HepG2 (cell line): ENCODE measurements around the gene CNEP1R1. TPM values are rescaled to one million over a fixed set of nuclear protein-coding genes. Genes with fewer than 3 reads are reported as not detected.

Experiments
- GABPA ChIP-seq, 2 experiments: IDR thresholded peaks; 2 replicates each; pipeline ENCODE4 v1.6.1; 2011 to 2016; ENCODE audit warnings: low read depth in 2 of 2, low read length in 1 of 2, missing biosample characterization in 1 of 2, missing genetic modification characterization in 1 of 2
- HNF4G ChIP-seq, 2 experiments: sonication (generic) in 1 of 2; formaldehyde crosslinking in 1 of 2; IDR thresholded peaks; 2 replicates each; pipeline versions ENCODE4 v1.4.0 to v1.6.1; 2011 to 2020; ENCODE audit warnings: borderline replicate concordance in 2 of 2, low read depth in 2 of 2, mild to moderate bottlenecking in 2 of 2, low read length in 1 of 2, missing genetic modification reagents in 1 of 2, moderate library complexity in 1 of 2
- HOXA3 ChIP-seq: sonication (generic); formaldehyde crosslinking; IDR thresholded peaks from 2 replicates; pipeline ENCODE4 v1.5.0; 2020; ENCODE audit warnings: missing genetic modification reagents
- SP4 ChIP-seq: sonication (generic); formaldehyde crosslinking; IDR thresholded peaks from 2 replicates; pipeline ENCODE4 v1.8.1; 2023; ENCODE audit warnings: mild to moderate bottlenecking, missing genetic modification reagents
- STAG1 ChIP-seq: sonication (generic); formaldehyde crosslinking; IDR thresholded peaks from 2 replicates; pipeline ENCODE4 v1.4.0; 2020; ENCODE audit warnings: missing genetic modification reagents
- ZBTB21 ChIP-seq: sonication (generic); formaldehyde crosslinking; IDR thresholded peaks from 2 replicates; pipeline ENCODE4 v1.4.0; 2020; ENCODE audit warnings: missing genetic modification reagents
- ZBTB8A ChIP-seq: sonication (generic); formaldehyde crosslinking; IDR thresholded peaks from 2 replicates; pipeline ENCODE4 v1.4.0; 2020; ENCODE audit warnings: mild to moderate bottlenecking, low read depth, missing genetic modification reagents, borderline replicate concordance
- ZFP36L2 ChIP-seq: sonication (generic); formaldehyde crosslinking; IDR thresholded peaks from 2 replicates; pipeline ENCODE4 v1.4.0; 2020; ENCODE audit warnings: missing genetic modification reagents
- polyA plus RNA-seq, 8 experiments: library from polyadenylated mRNA; depleted of rRNA in 3 of 8; stranded (reverse) in 7 of 8; unstranded in 1 of 8; fragments of >200 nt; fragmentation: Illumina TruSeq in 4 of 8; extraction: Trizol in 4 of 8; gene quantifications; 2 replicates each; pipeline versions ENCODE4 v1.2.1 to v1.2.3, GENCODE V29; 2011 to 2016; ENCODE audit warnings: low read depth in 4 of 8, missing spikeins in 1 of 8, mixed read lengths in 1 of 8; ENCODE audit not compliant: insufficient read depth in 1 of 8
- total RNA-seq, 5 experiments: library from RNA; depleted of rRNA; stranded (reverse); fragments of >200 nt; fragmentation: Illumina TruSeq; extraction: Trizol; gene quantifications; 2 replicates each; pipeline ENCODE4 v1.2.3, GENCODE V29; 2016; ENCODE audit warnings: low read depth in 1 of 5
- TF ChIP-seq, protein P1 (sequence below), 2 experiments: sonication (generic) in 1 of 2; formaldehyde crosslinking in 1 of 2; IDR thresholded peaks; 2 replicates each; pipeline versions ENCODE4 v1.6.1 to v1.9.0; 2014 to 2022; ENCODE audit warnings: antibody characterized with exemption in 1 of 2, borderline replicate concordance in 1 of 2, inconsistent platforms in 1 of 2, low read depth in 1 of 2, missing genetic modification reagents in 1 of 2
- TF ChIP-seq, protein P2 (sequence below): sonication (generic); formaldehyde crosslinking; IDR thresholded peaks from 2 replicates; pipeline ENCODE4 v1.8.0; 2022; ENCODE audit warnings: missing genetic modification reagents, mild to moderate bottlenecking, inconsistent platforms, borderline replicate concordance
- TF ChIP-seq, protein P3 (sequence below): sonication (generic); formaldehyde crosslinking; IDR thresholded peaks from 2 replicates; pipeline ENCODE4 v1.8.0; 2022; ENCODE audit warnings: mild to moderate bottlenecking, missing genetic modification reagents; ENCODE audit not compliant: insufficient replicate concordance
- TF ChIP-seq, protein P4 (sequence below): IDR thresholded peaks from 2 replicates; pipeline ENCODE4 v1.4.0; 2020; ENCODE audit warnings: mild to moderate bottlenecking, missing genetic modification reagents
- TF ChIP-seq, protein P5 (sequence below): sonication (generic); formaldehyde crosslinking; IDR thresholded peaks from 2 replicates; pipeline ENCODE4 v1.5.0; 2020; ENCODE audit warnings: missing genetic modification reagents

The CNEP1R1 gene
- total and polyA plus RNA-seq, 2 of the 13 experiments (the other 11 are each of a cell fraction or from before 2014, with no cell fraction given): 23.6 to 26.8 TPM

DNA sequence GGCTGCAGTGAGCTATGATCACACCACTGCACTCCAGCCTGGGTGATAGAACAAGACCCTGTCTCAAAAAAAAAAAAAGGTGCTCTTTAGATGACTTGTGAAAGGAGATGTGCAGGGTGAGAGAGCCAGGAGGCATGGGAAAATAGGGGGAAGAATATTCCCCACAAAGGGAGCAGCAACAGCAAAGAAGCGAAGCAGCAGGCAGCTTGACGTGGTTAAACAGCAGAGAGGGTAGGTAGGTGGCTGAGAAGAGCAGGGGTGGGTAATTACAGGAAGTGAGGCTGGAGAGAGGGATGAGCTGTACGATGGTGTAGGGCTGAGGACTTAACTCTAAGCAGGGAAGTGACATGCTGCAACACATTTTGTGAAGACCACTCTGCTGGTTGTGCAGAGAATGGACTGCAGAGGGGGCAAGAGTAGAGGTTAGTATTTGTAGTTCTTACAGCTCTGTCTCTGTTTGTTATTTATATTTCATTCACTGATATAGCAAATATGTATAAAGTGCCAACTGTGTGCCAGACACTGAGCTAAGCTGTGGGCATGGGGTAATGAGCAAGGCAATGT is 42.3 kb downstream of the CNEP1R1 start (continued):
- TF ChIP-seq, protein P1, sequence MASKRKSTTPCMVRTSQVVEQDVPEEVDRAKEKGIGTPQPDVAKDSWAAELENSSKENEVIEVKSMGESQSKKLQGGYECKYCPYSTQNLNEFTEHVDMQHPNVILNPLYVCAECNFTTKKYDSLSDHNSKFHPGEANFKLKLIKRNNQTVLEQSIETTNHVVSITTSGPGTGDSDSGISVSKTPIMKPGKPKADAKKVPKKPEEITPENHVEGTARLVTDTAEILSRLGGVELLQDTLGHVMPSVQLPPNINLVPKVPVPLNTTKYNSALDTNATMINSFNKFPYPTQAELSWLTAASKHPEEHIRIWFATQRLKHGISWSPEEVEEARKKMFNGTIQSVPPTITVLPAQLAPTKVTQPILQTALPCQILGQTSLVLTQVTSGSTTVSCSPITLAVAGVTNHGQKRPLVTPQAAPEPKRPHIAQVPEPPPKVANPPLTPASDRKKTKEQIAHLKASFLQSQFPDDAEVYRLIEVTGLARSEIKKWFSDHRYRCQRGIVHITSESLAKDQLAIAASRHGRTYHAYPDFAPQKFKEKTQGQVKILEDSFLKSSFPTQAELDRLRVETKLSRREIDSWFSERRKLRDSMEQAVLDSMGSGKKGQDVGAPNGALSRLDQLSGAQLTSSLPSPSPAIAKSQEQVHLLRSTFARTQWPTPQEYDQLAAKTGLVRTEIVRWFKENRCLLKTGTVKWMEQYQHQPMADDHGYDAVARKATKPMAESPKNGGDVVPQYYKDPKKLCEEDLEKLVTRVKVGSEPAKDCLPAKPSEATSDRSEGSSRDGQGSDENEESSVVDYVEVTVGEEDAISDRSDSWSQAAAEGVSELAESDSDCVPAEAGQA (IDR thresholded peaks at IDR 0.05; ENCODE audit: low read depth): no peak
- TF ChIP-seq, protein P1 (CRISPR knock-in tag; IDR thresholded peaks at IDR 0.05; ENCODE audit: borderline replicate concordance): no peak
- TF ChIP-seq, protein P2, sequence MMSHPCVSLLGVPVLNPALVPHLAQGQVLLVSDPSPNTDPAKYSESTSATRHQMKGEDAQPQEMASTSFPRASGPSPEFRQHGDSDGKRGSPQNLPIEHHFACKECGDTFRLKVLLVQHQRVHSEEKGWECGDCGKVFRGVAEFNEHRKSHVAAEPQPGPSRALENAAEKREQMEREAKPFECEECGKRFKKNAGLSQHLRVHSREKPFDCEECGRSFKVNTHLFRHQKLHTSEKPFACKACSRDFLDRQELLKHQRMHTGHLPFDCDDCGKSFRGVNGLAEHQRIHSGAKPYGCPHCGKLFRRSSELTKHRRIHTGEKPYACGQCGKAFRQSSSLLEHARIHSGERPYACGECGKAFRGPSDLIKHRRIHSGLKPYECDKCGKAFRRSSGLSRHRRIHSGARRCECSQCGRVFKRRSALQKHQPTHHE (CRISPR knock-in tag): no peak
- TF ChIP-seq, protein P3, sequence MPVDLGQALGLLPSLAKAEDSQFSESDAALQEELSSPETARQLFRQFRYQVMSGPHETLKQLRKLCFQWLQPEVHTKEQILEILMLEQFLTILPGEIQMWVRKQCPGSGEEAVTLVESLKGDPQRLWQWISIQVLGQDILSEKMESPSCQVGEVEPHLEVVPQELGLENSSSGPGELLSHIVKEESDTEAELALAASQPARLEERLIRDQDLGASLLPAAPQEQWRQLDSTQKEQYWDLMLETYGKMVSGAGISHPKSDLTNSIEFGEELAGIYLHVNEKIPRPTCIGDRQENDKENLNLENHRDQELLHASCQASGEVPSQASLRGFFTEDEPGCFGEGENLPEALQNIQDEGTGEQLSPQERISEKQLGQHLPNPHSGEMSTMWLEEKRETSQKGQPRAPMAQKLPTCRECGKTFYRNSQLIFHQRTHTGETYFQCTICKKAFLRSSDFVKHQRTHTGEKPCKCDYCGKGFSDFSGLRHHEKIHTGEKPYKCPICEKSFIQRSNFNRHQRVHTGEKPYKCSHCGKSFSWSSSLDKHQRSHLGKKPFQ: no peak
- TF ChIP-seq ZBTB21 (CRISPR knock-in tag) (no peak), HNF4G (IDR thresholded peaks at IDR 0.05; ENCODE audit: borderline replicate concordance, low read depth, low read length) (0 out of 2 replicates have a peak, but pooled peaks have one; percentile 6), HNF4G (CRISPR knock-in tag; IDR thresholded peaks at IDR 0.05; ENCODE audit: borderline replicate concordance, low read depth) (no peak), HOXA3 (CRISPR knock-in tag) (peak; percentile 23; the same call in 1 of the 2 replicates), GABPA (IDR thresholded peaks at IDR 0.05; ENCODE audit: low read depth, low read length) (no peak), GABPA (CRISPR knock-in tag; IDR thresholded peaks at IDR 0.05; ENCODE audit: low read depth) (0 out of 2 replicates have a peak, but pooled peaks have one; percentile 13), STAG1 (CRISPR knock-in tag) (peak; percentile 56), SP4 (peak; percentile 48; the same call in 1 of the 2 replicates), ZFP36L2 (CRISPR knock-in tag) (no peak), ZBTB8A (CRISPR knock-in tag) (no peak)
- TF ChIP-seq, protein P4, sequence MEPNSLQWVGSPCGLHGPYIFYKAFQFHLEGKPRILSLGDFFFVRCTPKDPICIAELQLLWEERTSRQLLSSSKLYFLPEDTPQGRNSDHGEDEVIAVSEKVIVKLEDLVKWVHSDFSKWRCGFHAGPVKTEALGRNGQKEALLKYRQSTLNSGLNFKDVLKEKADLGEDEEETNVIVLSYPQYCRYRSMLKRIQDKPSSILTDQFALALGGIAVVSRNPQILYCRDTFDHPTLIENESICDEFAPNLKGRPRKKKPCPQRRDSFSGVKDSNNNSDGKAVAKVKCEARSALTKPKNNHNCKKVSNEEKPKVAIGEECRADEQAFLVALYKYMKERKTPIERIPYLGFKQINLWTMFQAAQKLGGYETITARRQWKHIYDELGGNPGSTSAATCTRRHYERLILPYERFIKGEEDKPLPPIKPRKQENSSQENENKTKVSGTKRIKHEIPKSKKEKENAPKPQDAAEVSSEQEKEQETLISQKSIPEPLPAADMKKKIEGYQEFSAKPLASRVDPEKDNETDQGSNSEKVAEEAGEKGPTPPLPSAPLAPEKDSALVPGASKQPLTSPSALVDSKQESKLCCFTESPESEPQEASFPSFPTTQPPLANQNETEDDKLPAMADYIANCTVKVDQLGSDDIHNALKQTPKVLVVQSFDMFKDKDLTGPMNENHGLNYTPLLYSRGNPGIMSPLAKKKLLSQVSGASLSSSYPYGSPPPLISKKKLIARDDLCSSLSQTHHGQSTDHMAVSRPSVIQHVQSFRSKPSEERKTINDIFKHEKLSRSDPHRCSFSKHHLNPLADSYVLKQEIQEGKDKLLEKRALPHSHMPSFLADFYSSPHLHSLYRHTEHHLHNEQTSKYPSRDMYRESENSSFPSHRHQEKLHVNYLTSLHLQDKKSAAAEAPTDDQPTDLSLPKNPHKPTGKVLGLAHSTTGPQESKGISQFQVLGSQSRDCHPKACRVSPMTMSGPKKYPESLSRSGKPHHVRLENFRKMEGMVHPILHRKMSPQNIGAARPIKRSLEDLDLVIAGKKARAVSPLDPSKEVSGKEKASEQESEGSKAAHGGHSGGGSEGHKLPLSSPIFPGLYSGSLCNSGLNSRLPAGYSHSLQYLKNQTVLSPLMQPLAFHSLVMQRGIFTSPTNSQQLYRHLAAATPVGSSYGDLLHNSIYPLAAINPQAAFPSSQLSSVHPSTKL (CRISPR knock-in tag): no peak
- TF ChIP-seq, protein P5, sequence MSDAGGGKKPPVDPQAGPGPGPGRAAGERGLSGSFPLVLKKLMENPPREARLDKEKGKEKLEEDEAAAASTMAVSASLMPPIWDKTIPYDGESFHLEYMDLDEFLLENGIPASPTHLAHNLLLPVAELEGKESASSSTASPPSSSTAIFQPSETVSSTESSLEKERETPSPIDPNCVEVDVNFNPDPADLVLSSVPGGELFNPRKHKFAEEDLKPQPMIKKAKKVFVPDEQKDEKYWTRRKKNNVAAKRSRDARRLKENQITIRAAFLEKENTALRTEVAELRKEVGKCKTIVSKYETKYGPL (CRISPR knock-in tag): 0 out of 2 replicates have a peak, but pooled peaks have one; percentile 48
